ENCODE data around the gene TGFB1I1. TPM values are rescaled to one million over a fixed set of nuclear protein-coding genes. Genes with fewer than 3 reads are reported as not detected.

The TGFB1I1 gene
- total and polyA plus RNA-seq, 2 of the 4 experiments (the other 2 are of a cell fraction) = 24.9 to 128 TPM

DNA sequence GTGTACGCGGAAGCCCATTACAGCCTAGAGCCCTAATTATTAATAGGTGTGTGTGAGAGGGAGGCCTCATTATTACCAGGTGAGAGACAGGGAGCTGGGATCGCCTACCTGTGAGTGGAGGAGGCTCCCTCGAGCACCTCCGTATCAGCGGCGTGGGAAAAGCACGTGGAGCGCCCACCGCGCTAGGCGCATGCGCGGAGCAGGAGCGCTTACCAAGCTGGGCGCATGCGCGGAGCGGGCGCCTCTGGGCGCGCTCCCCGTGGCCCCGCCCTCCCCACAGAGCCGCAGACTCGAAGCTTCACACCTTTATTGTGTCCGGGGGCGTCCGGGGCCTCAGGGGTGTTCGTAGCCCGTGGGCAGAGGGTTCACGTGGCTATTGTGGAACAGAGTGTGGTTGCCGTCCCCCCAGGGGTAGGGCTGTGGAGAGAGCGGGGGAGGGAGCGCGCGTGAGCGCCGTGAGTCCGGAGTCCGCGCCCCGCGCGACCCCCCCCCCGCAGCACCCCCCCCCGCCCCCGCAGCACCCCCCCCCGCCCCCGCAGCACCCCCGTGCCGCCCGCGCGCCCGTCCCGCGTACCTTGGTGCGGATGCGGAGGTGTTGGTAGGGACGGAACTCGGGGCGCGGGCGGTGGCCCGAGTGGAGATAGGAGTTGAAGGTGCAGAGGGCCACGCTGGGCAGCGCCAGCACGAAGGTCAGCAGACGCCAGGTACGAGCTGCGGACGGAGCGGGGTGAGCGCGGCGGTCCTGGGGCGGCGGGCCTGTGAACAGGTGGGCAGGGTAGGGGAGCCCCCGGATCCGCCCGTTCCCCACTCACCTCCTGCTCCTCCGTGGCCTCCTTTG lies 44.3 kb upstream of the TGFB1I1 start:
- no peak for DNase-seq
- H3K27ac ChIP-seq (ENCODE audit: insufficient read depth, low read length) = no peak overlapping the region
- in situ Hi-C loops (cut with MboI; ENCODE audit: low sequenced_read_pairs) = no loop called here

More for the DNA sequence above, 44.3 kb upstream of the TGFB1I1 start:
- peak overlapping the region; percentile 66 for H3K4me2 ChIP-seq (ENCODE audit: low read depth, low read length)
- BruUV-seq (replicated peaks) = no TSS peak
- no peaks in the 10 kb centered on the region; the same call in 1 of the 2 replicates for H3K9me3 ChIP-seq (ENCODE audit: control insufficient read depth, insufficient read depth, low read length)
- ChIA-PET CTCF (interaction anchor here (1.2 kb wide), 1 partner anchor 10 kb away, joined by 3 read pairs; no protein-coding TSS in a partner anchor), POLR2A (ENCODE audit: unreplicated experiment) (no interaction called here)
- H4K91ac ChIP-seq (ENCODE audit: insufficient read depth, low read depth, low read length) = no peak overlapping the region
- H2BK120ac ChIP-seq (ENCODE audit: low read depth, low read length) = no peak overlapping the region
- no peak overlapping the region for H2BK5ac ChIP-seq (ENCODE audit: low read depth, low read length, poor library complexity, severe bottlenecking)
- no peaks in the 10 kb centered on the region for H3K36me3 ChIP-seq (ENCODE audit: control insufficient read depth, insufficient read depth, low read length)
- TF ChIP-seq, protein P1, sequence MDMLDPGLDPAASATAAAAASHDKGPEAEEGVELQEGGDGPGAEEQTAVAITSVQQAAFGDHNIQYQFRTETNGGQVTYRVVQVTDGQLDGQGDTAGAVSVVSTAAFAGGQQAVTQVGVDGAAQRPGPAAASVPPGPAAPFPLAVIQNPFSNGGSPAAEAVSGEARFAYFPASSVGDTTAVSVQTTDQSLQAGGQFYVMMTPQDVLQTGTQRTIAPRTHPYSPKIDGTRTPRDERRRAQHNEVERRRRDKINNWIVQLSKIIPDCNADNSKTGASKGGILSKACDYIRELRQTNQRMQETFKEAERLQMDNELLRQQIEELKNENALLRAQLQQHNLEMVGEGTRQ (IDR thresholded peaks at IDR 0.05; ENCODE audit: low read depth, low read length) = no peak
- TF ChIP-seq ELK1 (IDR thresholded peaks at IDR 0.05; ENCODE audit: borderline replicate concordance, low read depth, low read length) (no peak), MXI1 (IDR thresholded peaks at IDR 0.05; ENCODE audit: borderline replicate concordance, low read depth, low read length) (no peak), CEBPB (IDR thresholded peaks at IDR 0.05; ENCODE audit: low read depth, low read length) (no peak), NFE2L2 (IDR thresholded peaks at IDR 0.05; ENCODE audit: low read depth, low read length) (no peak)
- TF ChIP-seq, protein P2, sequence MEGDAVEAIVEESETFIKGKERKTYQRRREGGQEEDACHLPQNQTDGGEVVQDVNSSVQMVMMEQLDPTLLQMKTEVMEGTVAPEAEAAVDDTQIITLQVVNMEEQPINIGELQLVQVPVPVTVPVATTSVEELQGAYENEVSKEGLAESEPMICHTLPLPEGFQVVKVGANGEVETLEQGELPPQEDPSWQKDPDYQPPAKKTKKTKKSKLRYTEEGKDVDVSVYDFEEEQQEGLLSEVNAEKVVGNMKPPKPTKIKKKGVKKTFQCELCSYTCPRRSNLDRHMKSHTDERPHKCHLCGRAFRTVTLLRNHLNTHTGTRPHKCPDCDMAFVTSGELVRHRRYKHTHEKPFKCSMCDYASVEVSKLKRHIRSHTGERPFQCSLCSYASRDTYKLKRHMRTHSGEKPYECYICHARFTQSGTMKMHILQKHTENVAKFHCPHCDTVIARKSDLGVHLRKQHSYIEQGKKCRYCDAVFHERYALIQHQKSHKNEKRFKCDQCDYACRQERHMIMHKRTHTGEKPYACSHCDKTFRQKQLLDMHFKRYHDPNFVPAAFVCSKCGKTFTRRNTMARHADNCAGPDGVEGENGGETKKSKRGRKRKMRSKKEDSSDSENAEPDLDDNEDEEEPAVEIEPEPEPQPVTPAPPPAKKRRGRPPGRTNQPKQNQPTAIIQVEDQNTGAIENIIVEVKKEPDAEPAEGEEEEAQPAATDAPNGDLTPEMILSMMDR (conservative IDR thresholded peaks at IDR 0.05; ENCODE audit: low read depth, low read length) = no peak
- H3K9me1 ChIP-seq (ENCODE audit: insufficient read depth, low read length) = no peaks in the 10 kb centered on the region
- no peak overlapping the region for H3K23ac ChIP-seq (ENCODE audit: low read depth, low read length)
- peak overlapping the region; percentile 38 for H3K4me3 ChIP-seq (ENCODE audit: insufficient read depth, low read depth, low read length)
- H3K9ac ChIP-seq (ENCODE audit: low read depth, low read length) = no peak overlapping the region
- no peaks in the 10 kb centered on the region for H3K4me1 ChIP-seq (ENCODE audit: control insufficient read depth, insufficient read depth, low read length)
- no peak overlapping the region for H2AK9ac ChIP-seq (replicated peaks; ENCODE audit: low read depth, low read length, poor library complexity)
- intact Hi-C loops (cut with micrococcal nuclease) = no loop called here
- H3K14ac ChIP-seq (replicated peaks; ENCODE audit: low read depth, low read length) = no peak overlapping the region
- no peaks in the 10 kb centered on the region for H4K20me1 ChIP-seq (ENCODE audit: insufficient read depth, low read length)
- H4K8ac ChIP-seq (ENCODE audit: low read depth in 2 of 2, low read length in 2 of 2) = no peak overlapping the region
- no peak overlapping the region for H3K18ac ChIP-seq (ENCODE audit: low read depth, low read length)
- H2BK20ac ChIP-seq (ENCODE audit: low read depth, low read length) = no peak overlapping the region
- H3K4ac ChIP-seq (ENCODE audit: low read depth, low read length) = no peak overlapping the region
- H4K5ac ChIP-seq (ENCODE audit: low read depth, low read length) = no peak overlapping the region
- peak overlapping the region; percentile 61 for H2AFZ ChIP-seq (replicated peaks; ENCODE audit: low read length, poor library complexity)
- 51% methylated on average over 9 of the region's 83 CpGs; no CpG with 5 or more reads in 1 of the 2 experiments for WGBS, 2 experiments (ENCODE audit: extremely low coverage in 2 of 2, insufficient read length in 1 of 2)
- dilution Hi-C loops (cut with HindIII; ENCODE audit: low sequenced_read_pairs, unreplicated experiment) = no loop called here
- no peaks in the 10 kb centered on the region for H3K79me1 ChIP-seq (ENCODE audit: low read depth in 1 of 2, low read length in 2 of 2)
- H3K56ac ChIP-seq (ENCODE audit: extremely low read depth, insufficient read depth, low read length) = no peak overlapping the region
- peaks cover 29% of the 10 kb centered on the region for H3K27me3 ChIP-seq (ENCODE audit: control insufficient read depth, insufficient read depth, low read length)
- H2AK5ac ChIP-seq (ENCODE audit: low read depth, low read length) = no peak overlapping the region
- H2BK15ac ChIP-seq (ENCODE audit: low read depth, low read length) = no peak overlapping the region
- no peak for ATAC-seq (ENCODE audit: low read depth)
